Activated T-helper 2 cell treated with anti-CD3 and anti-CD28 coated beads, Interferon-gamma antibody, Interleukin-2, Interleukin-4, amounts not matched to agents 10 μg/mL and 5 μg/mL and 100 μg/mL, durations not matched to agents 14 hours and 24 hours and 36 hours (primary cell): ENCODE measurements around the gene ASCL2. TPM values are rescaled to one million over a fixed set of nuclear protein-coding genes. Genes with fewer than 3 reads are reported as not detected.

Source experiments
- DNase-seq: peaks from one replicate; pipeline ENCODE4 v3.0.0; 2021; ENCODE audit warnings: low spot score
- H3K27ac Mint-ChIP-seq: one replicate; pipeline ENCODE4 v1.8.0; 2021; ENCODE audit warnings: mixed read lengths
- H3K27me3 Mint-ChIP-seq: one replicate; pipeline ENCODE4 v1.8.0; 2021; ENCODE audit warnings: low read depth, mixed read lengths
- H3K36me3 Mint-ChIP-seq: one replicate; pipeline ENCODE4 v1.8.0; 2021; ENCODE audit warnings: low read depth, mixed read lengths
- H3K4me1 Mint-ChIP-seq: one replicate; pipeline ENCODE4 v1.8.0; 2021; ENCODE audit warnings: low read depth, mixed read lengths
- H3K4me3 Mint-ChIP-seq: one replicate; pipeline ENCODE4 v1.8.0; 2021; ENCODE audit warnings: low read depth, mild to moderate bottlenecking, moderate library complexity, mixed read lengths
- H3K9me3 Mint-ChIP-seq: one replicate; pipeline ENCODE4 v1.8.0; 2021; ENCODE audit warnings: mixed read lengths
- intact Hi-C: fragments of 100-400 bp; cut with micrococcal nuclease; formaldehyde crosslinking; loops from one replicate; pipeline ENCODE4 v1.15.1; 2023
- total RNA-seq: library from RNA; stranded (reverse); gene quantifications from 2 replicates; pipeline ENCODE4 v1.2.3, GENCODE V29; 2022

ASCL2 gene
- total RNA-seq, 1 donor from 2014 or later: 0.25 TPM

GRCh38 chr11:2224254-2224653 lies 46.1 kb downstream of the ASCL2 start:
- H3K4me3 Mint-ChIP-seq: no peak overlapping the region
- intact Hi-C loops: no loop called here

GRCh38 chr11:2223153-2223794 lies 47.1 kb downstream of the ASCL2 start:
- intact Hi-C loops: no loop called here
- no peak for DNase-seq
- peaks cover 35% of the 10 kb centered on the region for H3K27me3 Mint-ChIP-seq
- H3K9me3 Mint-ChIP-seq: no peaks in the 10 kb centered on the region
- no peaks in the 10 kb centered on the region for H3K4me1 Mint-ChIP-seq
- H3K4me3 Mint-ChIP-seq: no peak overlapping the region
- no peaks in the 10 kb centered on the region for H3K36me3 Mint-ChIP-seq
- H3K27ac Mint-ChIP-seq: no peak overlapping the region

More at GRCh38 chr11:2224254-2224653, 46.1 kb downstream of the ASCL2 start:
- Mint-ChIP-seq H3K36me3 (no peaks in the 10 kb centered on the region), H3K27me3 (peaks cover 38% of the 10 kb centered on the region), H3K27ac (no peak overlapping the region), H3K9me3 (peaks cover under 1% of the 10 kb centered on the region), H3K4me1 (no peaks in the 10 kb centered on the region)
- DNase-seq: no peak

- no peaks in the 10 kb centered on the region for H3K4me1 Mint-ChIP-seq
- no peaks in the 10 kb centered on the region for H3K36me3 Mint-ChIP-seq
- H3K9me3 Mint-ChIP-seq: no peaks in the 10 kb centered on the region
- intact Hi-C loops: no loop called here
- H3K4me3 Mint-ChIP-seq: no peak overlapping the region
- DNase-seq: no peak
- H3K27ac Mint-ChIP-seq: no peak overlapping the region
- peaks cover 35% of the 10 kb centered on the region for H3K27me3 Mint-ChIP-seq
Measured at GRCh38 chr11:2222451-2222850, 47.9 kb downstream of the ASCL2 start.

DNA sequence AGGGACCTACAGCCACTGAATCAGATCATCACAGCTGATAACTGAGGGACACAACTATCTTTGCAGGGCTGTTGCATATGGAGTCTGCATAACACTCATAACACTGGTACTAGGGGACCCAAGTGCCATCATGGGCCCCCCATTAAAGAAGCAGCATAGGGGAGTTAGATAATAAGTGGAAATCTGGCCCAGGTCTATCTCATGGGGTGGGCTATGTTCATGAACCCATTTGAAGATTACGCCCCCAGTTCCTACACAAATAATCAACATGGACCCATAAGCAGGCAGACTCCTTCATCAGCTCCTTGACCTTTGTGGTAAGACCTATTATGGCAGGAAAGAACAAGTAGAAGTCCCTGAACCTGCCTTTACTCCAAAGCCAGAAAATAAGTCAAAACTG lies 48.8 kb downstream of the ASCL2 start:
- H3K4me1 Mint-ChIP-seq: no peaks in the 10 kb centered on the region
- no peak overlapping the region for H3K4me3 Mint-ChIP-seq
- intact Hi-C loops: no loop called here
- no peaks in the 10 kb centered on the region for H3K9me3 Mint-ChIP-seq
- H3K27me3 Mint-ChIP-seq: peaks cover 33% of the 10 kb centered on the region
- no peak overlapping the region for H3K27ac Mint-ChIP-seq
- DNase-seq: peak; percentile 1
- no peaks in the 10 kb centered on the region for H3K36me3 Mint-ChIP-seq

DNA sequence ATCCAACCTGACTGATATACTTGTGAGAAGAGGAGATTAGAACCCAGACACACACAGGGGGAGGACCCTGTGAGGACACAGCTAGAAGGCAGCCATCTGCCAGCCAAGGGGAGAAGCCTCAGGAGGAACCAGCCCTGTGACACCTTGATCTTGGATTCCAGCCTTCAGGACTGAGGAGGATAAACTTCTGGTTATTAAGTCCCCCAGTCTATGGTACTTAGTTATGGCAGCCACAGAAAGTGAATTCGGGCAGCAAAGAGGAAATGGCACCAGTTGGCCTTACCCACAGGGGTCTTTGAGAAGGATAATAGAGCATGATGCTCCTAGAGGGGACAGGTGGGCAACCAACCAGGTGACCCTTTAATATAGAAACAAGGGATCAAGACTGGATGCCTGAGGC lies 49.4 kb downstream of the ASCL2 start:
- no peaks in the 10 kb centered on the region for H3K4me1 Mint-ChIP-seq

DNA sequence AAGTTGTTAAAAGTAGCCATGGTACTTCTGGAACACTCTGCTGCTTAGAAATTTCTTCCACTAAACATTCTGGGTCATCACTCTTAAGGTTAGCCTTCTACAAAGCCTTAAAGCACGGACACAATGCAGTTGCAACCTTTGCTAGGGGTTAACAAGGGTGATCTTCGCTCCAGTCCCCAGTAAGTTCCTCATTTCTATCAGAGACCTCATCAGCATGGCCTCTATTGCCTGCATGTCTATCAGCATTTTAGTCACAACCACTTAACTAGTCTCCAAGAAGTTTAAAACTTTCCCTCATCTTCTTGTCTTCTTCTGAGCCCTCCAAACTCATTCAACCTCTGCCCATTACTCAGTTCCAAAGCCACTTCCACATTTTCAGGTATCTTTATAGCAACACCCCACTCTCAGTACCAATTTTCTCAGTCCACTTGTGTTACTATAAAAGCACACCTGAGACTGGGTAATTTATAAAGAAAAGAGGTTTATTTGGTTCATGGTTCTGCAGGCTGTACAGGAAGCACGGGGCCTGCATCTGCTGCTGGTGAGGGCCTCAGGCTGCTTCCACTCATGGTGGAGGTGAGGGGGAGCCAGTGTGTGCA lies 50.1 kb downstream of the ASCL2 start:
- DNase-seq: peak; percentile 2
- H3K27ac Mint-ChIP-seq: no peak overlapping the region
- H3K4me3 Mint-ChIP-seq: no peak overlapping the region
- peaks cover 28% of the 10 kb centered on the region for H3K27me3 Mint-ChIP-seq
- no peaks in the 10 kb centered on the region for H3K9me3 Mint-ChIP-seq
- no peaks in the 10 kb centered on the region for H3K4me1 Mint-ChIP-seq
- intact Hi-C loops: no loop called here
- H3K36me3 Mint-ChIP-seq: no peaks in the 10 kb centered on the region

More for the DNA sequence above, 49.4 kb downstream of the ASCL2 start:
- H3K4me3 Mint-ChIP-seq: no peak overlapping the region
- no peak overlapping the region for H3K27ac Mint-ChIP-seq
- no peaks in the 10 kb centered on the region for H3K9me3 Mint-ChIP-seq
- peaks cover 33% of the 10 kb centered on the region for H3K27me3 Mint-ChIP-seq
- DNase-seq: no peak
- intact Hi-C loops: no loop called here
- H3K36me3 Mint-ChIP-seq: no peaks in the 10 kb centered on the region

DNA sequence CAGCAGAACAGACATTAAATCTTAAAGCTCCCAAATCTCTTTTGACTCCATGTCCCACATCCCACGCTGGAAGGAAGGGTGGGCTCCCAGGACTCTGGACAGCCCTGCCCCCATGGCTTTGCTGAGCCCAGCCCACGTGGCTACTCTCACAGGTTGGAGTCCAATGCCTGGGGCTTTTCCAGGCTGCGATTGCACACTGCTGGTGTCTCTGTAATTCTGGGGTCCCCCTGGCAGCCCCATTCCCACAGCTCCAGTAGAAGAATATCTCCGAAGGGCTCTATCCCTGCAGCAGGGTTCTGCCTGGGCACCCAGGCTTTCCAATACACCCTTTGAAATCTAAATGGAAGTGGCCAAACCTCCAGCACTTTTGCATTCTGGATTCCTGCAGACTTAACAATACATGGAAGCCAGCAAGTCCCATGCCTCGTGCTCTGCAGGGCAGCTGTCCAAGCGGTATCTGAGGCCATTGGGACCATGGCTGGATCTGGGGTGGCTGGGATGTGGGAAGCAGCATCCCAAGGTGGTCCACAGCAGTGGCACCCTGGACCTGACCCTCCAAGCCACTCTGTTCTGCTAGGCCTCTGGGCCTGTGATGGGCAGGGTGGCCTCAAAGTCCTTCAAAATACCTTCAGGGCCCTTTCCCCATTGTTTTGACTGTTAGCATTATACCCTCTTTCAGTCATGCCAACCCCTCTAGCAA lies 50.9 kb downstream of the ASCL2 start:
- Mint-ChIP-seq H3K4me1 (no peaks in the 10 kb centered on the region), H3K27ac (no peak overlapping the region), H3K4me3 (no peak overlapping the region), H3K27me3 (peaks cover 25% of the 10 kb centered on the region), H3K36me3 (no peaks in the 10 kb centered on the region), H3K9me3 (no peaks in the 10 kb centered on the region)
- peak; percentile 4 for DNase-seq
- intact Hi-C loops: no loop called here

Other genes with a start within 250 kb of the ASCL2 start
- gene IGF2, start 131.2 kb downstream of the ASCL2 start, total RNA-seq: 0.05 and 0.16 TPM in 2 replicates
- gene INS, start 109.4 kb downstream of the ASCL2 start, total RNA-seq: not detected in 2 replicates
- gene TH, start 98.8 kb downstream of the ASCL2 start, total RNA-seq: not detected in 2 replicates
- gene C11orf21, start 31.3 kb upstream of the ASCL2 start, total RNA-seq: 3.1 and 3.4 TPM in 2 replicates
- 4.6 and 4.8 TPM in 2 replicates for gene TSPAN32, start 31.4 kb upstream of the ASCL2 start, total RNA-seq
- gene CD81, start 106.7 kb upstream of the ASCL2 start, total RNA-seq: 211 and 219 TPM in 2 replicates
- gene TSSC4, start 130.2 kb upstream of the ASCL2 start, total RNA-seq: 46.6 and 48.9 TPM in 2 replicates
- gene TRPM5, start 173.9 kb upstream of the ASCL2 start, total RNA-seq: not detected in 2 replicates
- gene KCNQ1, start 174.4 kb upstream of the ASCL2 start, total RNA-seq: 3.4 and 4.0 TPM in 2 replicates